AG04450 (cell line): ENCODE results near the gene GP1BA. TPM values are rescaled to one million over a fixed set of nuclear protein-coding genes. Genes with fewer than 3 reads are reported as not detected.
A peak's percentile ranks its signal among the peaks of the same experiment; 100 is the strongest.

Experiments used
- CTCF ChIA-PET: fragments of 300-600, 350-600 bp; formaldehyde crosslinking; extraction: SDS; loops from one replicate; lab custom pipeline; 2022; ENCODE audit warnings: antibody characterized with exemption, inconsistent platforms; lab: Charles Lee
- POLR2A ChIA-PET: fragments of 350-600 bp; formaldehyde crosslinking; extraction: SDS; loops from one replicate; lab custom pipeline; 2021; ENCODE audit warnings: antibody characterized with exemption, inconsistent platforms; lab: Yijun Ruan, JAX
- DNase-seq: peaks from one replicate; pipeline ENCODE4 v3.0.0-alpha.2; 2011; ENCODE audit warnings: low read depth, low spot score
- H3K27ac ChIP-seq: one replicate; pipeline ENCODE4 v1.5.1; 2012; ENCODE audit warnings: low read depth, low read length, control low read depth
- H3K27me3 ChIP-seq: one replicate; pipeline ENCODE4 v1.6.0; 2012; ENCODE audit warnings: low read length; ENCODE audit not compliant: control insufficient read depth, insufficient read depth
- H3K4me3 ChIP-seq: 2 replicates; pipeline ENCODE4 v1.5.1; 2011; ENCODE audit warnings: mild to moderate bottlenecking, low read depth, low read length, control low read depth
- H3K9me3 ChIP-seq: 2 replicates; pipeline ENCODE4 v1.5.1; 2012; ENCODE audit warnings: low read length; ENCODE audit not compliant: control insufficient read depth, insufficient read depth
- polyA plus RNA-seq: library from polyadenylated mRNA; depleted of rRNA; stranded (reverse); fragments of >200 nt; gene quantifications from 2 replicates; pipeline ENCODE4 v1.2.3, GENCODE V29; 2011
- TF ChIP-seq, protein P1 (sequence below): IDR thresholded peaks from 2 replicates; pipeline ENCODE4 v1.5.1; 2011; ENCODE audit warnings: low read depth, low read length, control low read depth, inconsistent platforms

GP1BA gene
- polyA plus RNA-seq, 1 experiment, result not detected

DNA sequence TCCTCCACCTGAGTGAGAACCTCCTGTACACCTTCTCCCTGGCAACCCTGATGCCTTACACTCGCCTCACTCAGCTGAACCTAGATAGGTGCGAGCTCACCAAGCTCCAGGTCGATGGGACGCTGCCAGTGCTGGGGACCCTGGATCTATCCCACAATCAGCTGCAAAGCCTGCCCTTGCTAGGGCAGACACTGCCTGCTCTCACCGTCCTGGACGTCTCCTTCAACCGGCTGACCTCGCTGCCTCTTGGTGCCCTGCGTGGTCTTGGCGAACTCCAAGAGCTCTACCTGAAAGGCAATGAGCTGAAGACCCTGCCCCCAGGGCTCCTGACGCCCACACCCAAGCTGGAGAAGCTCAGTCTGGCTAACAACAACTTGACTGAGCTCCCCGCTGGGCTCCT lies 679 bp downstream of the GP1BA start:
- POLR2A ChIA-PET, result interaction anchor here (0.5 to 1.2 kb wide), 2 partner anchors 35 to 134 kb away, joined by 3 read pairs; partner anchors contain the start of gene SPAG7
- no peaks in the 10 kb centered on the region for H3K27me3 ChIP-seq
- no peak overlapping the region for H3K27ac ChIP-seq
- DNase-seq, result no peak
- CTCF ChIA-PET, result no interaction called here
- TF ChIP-seq, protein P1, sequence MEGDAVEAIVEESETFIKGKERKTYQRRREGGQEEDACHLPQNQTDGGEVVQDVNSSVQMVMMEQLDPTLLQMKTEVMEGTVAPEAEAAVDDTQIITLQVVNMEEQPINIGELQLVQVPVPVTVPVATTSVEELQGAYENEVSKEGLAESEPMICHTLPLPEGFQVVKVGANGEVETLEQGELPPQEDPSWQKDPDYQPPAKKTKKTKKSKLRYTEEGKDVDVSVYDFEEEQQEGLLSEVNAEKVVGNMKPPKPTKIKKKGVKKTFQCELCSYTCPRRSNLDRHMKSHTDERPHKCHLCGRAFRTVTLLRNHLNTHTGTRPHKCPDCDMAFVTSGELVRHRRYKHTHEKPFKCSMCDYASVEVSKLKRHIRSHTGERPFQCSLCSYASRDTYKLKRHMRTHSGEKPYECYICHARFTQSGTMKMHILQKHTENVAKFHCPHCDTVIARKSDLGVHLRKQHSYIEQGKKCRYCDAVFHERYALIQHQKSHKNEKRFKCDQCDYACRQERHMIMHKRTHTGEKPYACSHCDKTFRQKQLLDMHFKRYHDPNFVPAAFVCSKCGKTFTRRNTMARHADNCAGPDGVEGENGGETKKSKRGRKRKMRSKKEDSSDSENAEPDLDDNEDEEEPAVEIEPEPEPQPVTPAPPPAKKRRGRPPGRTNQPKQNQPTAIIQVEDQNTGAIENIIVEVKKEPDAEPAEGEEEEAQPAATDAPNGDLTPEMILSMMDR, result no peak
- no peak overlapping the region for H3K4me3 ChIP-seq
- H3K9me3 ChIP-seq, result no peaks in the 10 kb centered on the region

DNA sequence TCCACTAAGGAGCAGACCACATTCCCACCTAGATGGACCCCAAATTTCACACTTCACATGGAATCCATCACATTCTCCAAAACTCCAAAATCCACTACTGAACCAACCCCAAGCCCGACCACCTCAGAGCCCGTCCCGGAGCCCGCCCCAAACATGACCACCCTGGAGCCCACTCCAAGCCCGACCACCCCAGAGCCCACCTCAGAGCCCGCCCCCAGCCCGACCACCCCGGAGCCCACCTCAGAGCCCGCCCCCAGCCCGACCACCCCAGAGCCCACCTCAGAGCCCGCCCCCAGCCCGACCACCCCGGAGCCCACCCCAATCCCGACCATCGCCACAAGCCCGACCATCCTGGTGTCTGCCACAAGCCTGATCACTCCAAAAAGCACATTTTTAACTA lies 1.6 kb downstream of the GP1BA start:
- POLR2A ChIA-PET, result interaction anchor here (0.9 kb wide), 1 partner anchor 34 kb away, joined by 5 read pairs; the partner anchor contains the start of gene SPAG7
- Histone ChIP-seq H3K27ac (no peak overlapping the region), H3K9me3 (no peaks in the 10 kb centered on the region), H3K4me3 (no peak overlapping the region), H3K27me3 (no peaks in the 10 kb centered on the region)
- DNase-seq, result no peak
- CTCF ChIA-PET, result no interaction called here
- TF ChIP-seq, protein P1, result no peak

DNA sequence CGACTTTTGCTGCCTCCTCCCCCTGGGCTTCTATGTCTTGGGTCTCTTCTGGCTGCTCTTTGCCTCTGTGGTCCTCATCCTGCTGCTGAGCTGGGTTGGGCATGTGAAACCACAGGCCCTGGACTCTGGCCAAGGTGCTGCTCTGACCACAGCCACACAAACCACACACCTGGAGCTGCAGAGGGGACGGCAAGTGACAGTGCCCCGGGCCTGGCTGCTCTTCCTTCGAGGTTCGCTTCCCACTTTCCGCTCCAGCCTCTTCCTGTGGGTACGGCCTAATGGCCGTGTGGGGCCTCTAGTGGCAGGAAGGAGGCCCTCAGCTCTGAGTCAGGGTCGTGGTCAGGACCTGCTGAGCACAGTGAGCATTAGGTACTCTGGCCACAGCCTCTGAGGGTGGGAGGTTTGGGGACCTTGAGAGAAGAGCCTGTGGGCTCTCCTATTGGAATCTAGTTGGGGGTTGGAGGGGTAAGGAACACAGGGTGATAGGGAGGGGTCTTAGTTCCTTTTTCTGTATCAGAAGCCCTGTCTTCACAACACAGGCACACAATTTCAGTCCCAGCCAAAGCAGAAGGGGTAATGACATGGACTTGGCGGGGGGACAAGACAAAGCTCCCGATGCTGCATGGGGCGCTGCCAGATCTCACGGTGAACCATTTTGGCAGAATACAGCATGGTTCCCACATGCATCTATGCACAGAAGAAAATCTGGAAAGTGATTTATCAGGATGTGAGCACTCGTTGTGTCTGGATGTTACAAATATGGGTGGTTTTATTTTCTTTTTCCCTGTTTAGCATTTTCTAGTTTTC lies 2.3 kb downstream of the GP1BA start:
- Histone ChIP-seq H3K27ac (no peak overlapping the region), H3K9me3 (no peaks in the 10 kb centered on the region), H3K4me3 (no peak overlapping the region), H3K27me3 (no peaks in the 10 kb centered on the region)
- TF ChIP-seq, protein P1, result peak; percentile 47
- no peak for DNase-seq
- ChIA-PET CTCF (no interaction called here), POLR2A (interaction anchor here (0.7 to 0.9 kb wide), 2 partner anchors 11 to 33 kb away, joined by 3 to 5 read pairs; partner anchors contain the start of gene SPAG7)

- POLR2A ChIA-PET, result no interaction called here
- CTCF ChIA-PET, result no interaction called here
These were observed 3.6 kb downstream of the GP1BA start for GRCh38 chr17:4935650-4936049.

More at GRCh38 chr17:4935650-4936049, 3.6 kb downstream of the GP1BA start:
- Histone ChIP-seq H3K4me3 (no peak overlapping the region), H3K27ac (no peak overlapping the region), H3K9me3 (no peaks in the 10 kb centered on the region; the same call in 1 of the 2 replicates), H3K27me3 (no peaks in the 10 kb centered on the region)
- TF ChIP-seq, protein P1, result no peak
- no peak for DNase-seq
